ENCODE measurements around the gene EIF4A2. TPM values are rescaled to one million over a fixed set of nuclear protein-coding genes. Genes with fewer than 3 reads are reported as not detected.
A peak's percentile ranks its signal among the peaks of the same experiment; 100 is the strongest.

EIF4A2 gene
- total RNA-seq, 1 donor from 2014 or later, result 559 TPM

DNA sequence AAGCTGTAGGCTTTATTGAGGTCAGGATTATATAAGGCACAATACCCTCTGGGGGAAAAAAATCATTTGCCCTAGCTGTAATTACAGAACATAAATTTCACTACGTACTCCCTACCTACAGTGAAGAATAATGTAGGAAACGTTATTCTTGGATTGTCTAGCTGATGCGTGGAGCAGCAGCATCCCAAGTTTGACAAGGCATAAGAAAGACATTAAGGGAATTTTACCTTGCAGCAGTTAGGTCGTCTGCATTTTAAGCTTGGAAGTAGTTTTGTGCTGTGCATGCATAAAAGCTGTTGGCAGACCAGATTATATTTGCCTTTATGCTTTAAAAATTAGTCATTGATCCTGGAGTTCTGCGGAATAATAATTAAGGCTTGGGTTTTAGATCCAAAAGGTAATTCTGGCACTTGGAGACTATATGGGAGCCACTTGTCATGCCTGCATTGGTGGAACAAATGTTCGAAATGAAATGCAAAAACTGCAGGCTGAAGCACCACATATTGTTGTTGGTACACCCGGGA, 2.2 kb downstream of the EIF4A2 start:
- no peaks in the 10 kb centered on the region for H3K27me3 Mint-ChIP-seq (ENCODE audit: low read depth)
- H3K36me3 Mint-ChIP-seq, result peaks cover 48% of the 10 kb centered on the region
- peaks cover 45% of the 10 kb centered on the region for H3K4me1 Mint-ChIP-seq
- TF ChIP-seq, protein P1, sequence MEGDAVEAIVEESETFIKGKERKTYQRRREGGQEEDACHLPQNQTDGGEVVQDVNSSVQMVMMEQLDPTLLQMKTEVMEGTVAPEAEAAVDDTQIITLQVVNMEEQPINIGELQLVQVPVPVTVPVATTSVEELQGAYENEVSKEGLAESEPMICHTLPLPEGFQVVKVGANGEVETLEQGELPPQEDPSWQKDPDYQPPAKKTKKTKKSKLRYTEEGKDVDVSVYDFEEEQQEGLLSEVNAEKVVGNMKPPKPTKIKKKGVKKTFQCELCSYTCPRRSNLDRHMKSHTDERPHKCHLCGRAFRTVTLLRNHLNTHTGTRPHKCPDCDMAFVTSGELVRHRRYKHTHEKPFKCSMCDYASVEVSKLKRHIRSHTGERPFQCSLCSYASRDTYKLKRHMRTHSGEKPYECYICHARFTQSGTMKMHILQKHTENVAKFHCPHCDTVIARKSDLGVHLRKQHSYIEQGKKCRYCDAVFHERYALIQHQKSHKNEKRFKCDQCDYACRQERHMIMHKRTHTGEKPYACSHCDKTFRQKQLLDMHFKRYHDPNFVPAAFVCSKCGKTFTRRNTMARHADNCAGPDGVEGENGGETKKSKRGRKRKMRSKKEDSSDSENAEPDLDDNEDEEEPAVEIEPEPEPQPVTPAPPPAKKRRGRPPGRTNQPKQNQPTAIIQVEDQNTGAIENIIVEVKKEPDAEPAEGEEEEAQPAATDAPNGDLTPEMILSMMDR (IDR thresholded peaks at IDR 0.05; ENCODE audit: unreplicated experiment), result no peak
- no peak for DNase-seq (ENCODE audit: low spot score in 2 of 2, unreplicated experiment in 2 of 2)
- H3K4me3 Mint-ChIP-seq, result peak overlapping the region; percentile 91
- H3K9me3 Mint-ChIP-seq, result no peaks in the 10 kb centered on the region
- H3K27ac Mint-ChIP-seq, result peak overlapping the region; percentile 98

DNA sequence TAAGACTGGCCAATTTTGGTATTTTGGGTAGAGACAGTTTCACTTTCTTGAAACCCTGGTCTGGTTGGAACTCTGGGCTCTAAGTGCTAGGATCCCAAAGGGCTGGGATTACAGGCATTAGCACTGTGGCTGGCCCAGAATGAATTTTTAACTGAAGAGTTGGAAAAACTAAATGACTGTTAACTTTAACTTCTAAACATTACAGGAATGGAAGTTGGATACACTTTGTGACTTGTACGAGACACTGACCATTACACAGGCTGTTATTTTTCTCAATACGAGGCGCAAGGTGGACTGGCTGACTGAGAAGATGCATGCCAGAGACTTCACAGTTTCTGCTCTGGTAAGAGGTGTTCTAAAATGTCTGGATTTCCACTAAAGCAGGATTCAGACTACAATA, 3.5 kb downstream of the EIF4A2 start:
- DNase-seq (ENCODE audit: low spot score in 2 of 2, unreplicated experiment in 2 of 2), result no peak
- Mint-ChIP-seq H3K27me3 (ENCODE audit: low read depth) (no peaks in the 10 kb centered on the region), H3K4me1 (peaks cover 44% of the 10 kb centered on the region), H3K36me3 (peaks cover 51% of the 10 kb centered on the region), H3K9me3 (no peaks in the 10 kb centered on the region), H3K27ac (peak overlapping the region; percentile 63), H3K4me3 (peak overlapping the region; percentile 11)
- TF ChIP-seq, protein P1 (IDR thresholded peaks at IDR 0.05; ENCODE audit: unreplicated experiment), result no peak

DNA sequence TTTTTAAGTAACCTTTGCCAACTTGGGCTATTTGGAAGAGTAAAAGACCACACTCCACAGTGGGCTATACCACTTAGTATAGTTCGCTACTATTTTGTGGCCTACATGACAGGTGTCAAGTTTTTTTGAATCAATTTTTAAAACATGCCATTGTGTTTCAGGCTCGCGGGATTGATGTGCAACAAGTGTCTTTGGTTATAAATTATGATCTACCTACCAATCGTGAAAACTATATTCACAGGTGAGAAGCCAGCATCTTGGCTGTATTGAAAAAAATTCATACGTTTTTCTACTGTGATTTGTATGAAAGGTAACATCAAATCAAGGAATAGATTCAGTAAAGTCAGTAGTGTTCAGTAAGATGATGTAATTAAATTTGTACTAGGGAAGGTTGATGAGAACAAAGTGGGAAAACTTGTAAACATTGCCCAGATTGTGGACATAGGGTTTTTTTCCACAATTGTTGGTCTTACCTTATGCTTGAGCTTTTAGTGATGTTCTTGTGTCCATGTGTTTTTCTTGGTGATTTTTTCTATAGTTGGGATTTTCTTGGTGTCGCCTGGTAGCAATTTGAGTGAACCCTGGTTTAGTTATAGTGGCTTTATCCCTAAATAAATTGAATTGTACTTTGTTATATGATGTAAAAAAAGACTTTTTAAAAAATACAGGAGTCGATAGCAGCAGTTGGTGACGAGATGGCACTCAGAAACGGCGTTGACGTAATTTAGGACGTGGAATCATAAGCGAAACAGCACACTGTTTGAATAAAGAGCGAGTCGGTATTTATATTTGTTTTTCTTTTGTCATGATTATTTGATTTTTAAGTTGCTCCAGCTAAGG, 4.5 kb downstream of the EIF4A2 start:
- Mint-ChIP-seq H3K27me3 (ENCODE audit: low read depth) (no peaks in the 10 kb centered on the region), H3K4me1 (peaks cover 39% of the 10 kb centered on the region), H3K36me3 (peaks cover 51% of the 10 kb centered on the region), H3K9me3 (no peaks in the 10 kb centered on the region), H3K27ac (peak overlapping the region; percentile 63), H3K4me3 (peak overlapping the region; percentile 11)
- TF ChIP-seq, protein P1 (IDR thresholded peaks at IDR 0.05; ENCODE audit: unreplicated experiment), result no peak
- DNase-seq (ENCODE audit: low spot score in 2 of 2, unreplicated experiment in 2 of 2), result no peak

DNA sequence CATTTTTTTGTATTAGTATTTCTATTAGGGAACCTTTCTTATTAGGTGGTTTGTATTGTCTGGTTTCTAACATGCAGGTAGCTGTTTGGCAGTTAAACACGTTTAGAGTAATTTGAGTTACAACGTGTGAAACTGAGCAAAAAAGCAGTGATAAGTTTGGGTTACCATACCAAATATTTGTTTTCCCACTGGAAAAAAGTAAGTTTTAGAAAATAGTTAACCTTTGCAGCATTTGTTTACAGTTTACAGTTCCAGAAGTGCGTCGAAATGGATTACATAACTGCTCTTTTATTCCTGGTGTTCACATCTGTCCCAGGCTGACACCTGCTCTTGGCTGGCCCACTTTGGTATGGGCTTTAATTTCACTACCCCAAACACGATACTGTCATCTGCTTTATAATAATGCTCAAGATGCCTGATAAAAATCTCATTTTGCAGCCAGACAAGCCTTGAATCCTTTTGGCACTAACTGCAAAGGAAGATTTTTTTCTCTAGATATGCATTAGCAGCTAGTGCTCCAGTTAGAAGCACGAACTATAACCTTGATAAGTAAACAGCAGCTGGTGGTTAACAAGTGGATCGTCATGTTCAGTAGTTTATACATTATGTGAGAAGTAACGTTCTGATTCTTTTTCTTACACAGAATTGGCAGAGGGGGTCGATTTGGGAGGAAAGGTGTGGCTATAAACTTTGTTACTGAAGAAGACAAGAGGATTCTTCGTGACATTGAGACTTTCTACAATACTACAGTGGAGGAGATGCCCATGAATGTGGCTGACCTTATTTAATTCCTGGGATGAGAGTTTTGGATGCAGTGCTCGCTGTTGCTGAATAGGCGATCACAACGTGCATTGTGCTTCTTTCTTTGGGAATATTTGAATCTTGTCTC, 5.3 kb downstream of the EIF4A2 start:
- DNase-seq (ENCODE audit: low spot score in 2 of 2, unreplicated experiment in 2 of 2), result no peak
- peaks cover 53% of the 10 kb centered on the region for H3K36me3 Mint-ChIP-seq
- peak overlapping the region; percentile 57 for H3K27ac Mint-ChIP-seq
- no peak overlapping the region for H3K4me3 Mint-ChIP-seq
- H3K4me1 Mint-ChIP-seq, result peaks cover 39% of the 10 kb centered on the region
- H3K27me3 Mint-ChIP-seq (ENCODE audit: low read depth), result no peaks in the 10 kb centered on the region
- no peaks in the 10 kb centered on the region for H3K9me3 Mint-ChIP-seq
- TF ChIP-seq, protein P1 (IDR thresholded peaks at IDR 0.05; ENCODE audit: unreplicated experiment), result no peak

DNA sequence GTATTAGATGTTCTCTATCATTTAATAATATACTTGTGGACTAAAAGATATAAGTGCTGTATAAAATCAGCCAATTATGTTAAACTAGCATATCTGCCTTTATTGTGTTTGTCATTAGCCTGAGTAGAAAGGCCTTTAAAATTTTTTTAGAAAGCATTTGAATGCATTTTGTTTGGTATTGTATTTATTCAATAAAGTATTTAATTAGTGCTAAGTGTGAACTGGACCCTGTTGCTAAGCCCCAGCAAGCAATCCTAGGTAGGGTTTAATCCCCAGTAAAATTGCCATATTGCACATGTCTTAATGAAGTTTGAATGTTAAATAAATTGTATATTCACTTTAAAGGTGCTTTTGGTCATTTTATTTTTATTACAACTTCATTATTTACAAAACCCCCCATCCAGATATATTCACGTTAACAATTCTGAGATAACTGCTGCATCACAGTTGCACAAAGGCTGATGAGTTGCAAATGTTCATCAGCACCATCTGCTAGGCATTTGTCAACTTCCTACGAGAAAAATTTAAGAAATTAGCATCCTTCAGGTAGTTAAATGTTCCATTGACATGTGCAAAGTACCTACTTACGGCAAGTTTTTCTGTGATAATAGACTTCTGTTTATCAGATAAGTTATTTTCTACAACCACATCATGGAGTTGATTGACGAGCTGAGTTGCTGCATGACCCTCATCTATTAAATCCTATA, 6.3 kb downstream of the EIF4A2 start:
- no peak for DNase-seq (ENCODE audit: low spot score in 2 of 2, unreplicated experiment in 2 of 2)
- H3K4me3 Mint-ChIP-seq, result no peak overlapping the region
- H3K9me3 Mint-ChIP-seq, result no peaks in the 10 kb centered on the region
- H3K4me1 Mint-ChIP-seq, result peaks cover 34% of the 10 kb centered on the region
- TF ChIP-seq, protein P1 (IDR thresholded peaks at IDR 0.05; ENCODE audit: unreplicated experiment), result no peak
- peaks cover 53% of the 10 kb centered on the region for H3K36me3 Mint-ChIP-seq
- no peak overlapping the region for H3K27ac Mint-ChIP-seq
- H3K27me3 Mint-ChIP-seq (ENCODE audit: low read depth), result no peaks in the 10 kb centered on the region

Data from mesothelial cell of epicardium (in vitro differentiated cells).